HL-60 (cell line): ENCODE data around the gene DHRS2.

ENCODE experiments used
- POLR2AphosphoS5 ChIP-seq: IDR thresholded peaks from 2 replicates; pipeline ENCODE4 v1.6.1; 2012; ENCODE audit warnings: low read depth
- TF ChIP-seq, protein P1 (sequence below): IDR thresholded peaks from one replicate; pipeline ENCODE4 v1.5.1; 2011; ENCODE audit warnings: low read length, control low read depth, inconsistent platforms; ENCODE audit not compliant: insufficient read depth

DNA sequence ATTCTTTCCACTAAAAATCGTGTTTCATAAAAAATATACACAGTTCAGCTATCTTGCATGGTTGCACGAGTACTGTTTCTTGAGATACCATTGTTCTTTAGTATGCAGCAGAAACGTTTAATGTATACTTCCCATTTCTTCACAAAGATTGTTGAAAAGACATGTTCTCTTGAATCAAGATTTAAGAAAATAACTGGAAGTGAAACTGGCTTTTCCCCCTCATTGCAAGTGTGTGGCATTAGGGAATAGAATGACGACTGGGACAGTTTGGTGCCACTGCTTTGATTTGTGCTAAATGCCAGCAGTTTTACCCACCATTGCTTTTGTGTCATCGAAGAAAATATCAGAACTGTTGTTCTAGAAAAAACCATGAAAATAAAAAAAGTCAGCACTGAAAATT lies 20.3 kb upstream of the DHRS2 start:
- TF ChIP-seq, protein P1, sequence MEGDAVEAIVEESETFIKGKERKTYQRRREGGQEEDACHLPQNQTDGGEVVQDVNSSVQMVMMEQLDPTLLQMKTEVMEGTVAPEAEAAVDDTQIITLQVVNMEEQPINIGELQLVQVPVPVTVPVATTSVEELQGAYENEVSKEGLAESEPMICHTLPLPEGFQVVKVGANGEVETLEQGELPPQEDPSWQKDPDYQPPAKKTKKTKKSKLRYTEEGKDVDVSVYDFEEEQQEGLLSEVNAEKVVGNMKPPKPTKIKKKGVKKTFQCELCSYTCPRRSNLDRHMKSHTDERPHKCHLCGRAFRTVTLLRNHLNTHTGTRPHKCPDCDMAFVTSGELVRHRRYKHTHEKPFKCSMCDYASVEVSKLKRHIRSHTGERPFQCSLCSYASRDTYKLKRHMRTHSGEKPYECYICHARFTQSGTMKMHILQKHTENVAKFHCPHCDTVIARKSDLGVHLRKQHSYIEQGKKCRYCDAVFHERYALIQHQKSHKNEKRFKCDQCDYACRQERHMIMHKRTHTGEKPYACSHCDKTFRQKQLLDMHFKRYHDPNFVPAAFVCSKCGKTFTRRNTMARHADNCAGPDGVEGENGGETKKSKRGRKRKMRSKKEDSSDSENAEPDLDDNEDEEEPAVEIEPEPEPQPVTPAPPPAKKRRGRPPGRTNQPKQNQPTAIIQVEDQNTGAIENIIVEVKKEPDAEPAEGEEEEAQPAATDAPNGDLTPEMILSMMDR = no peak
- no peak for TF ChIP-seq POLR2AphosphoS5
